Measurements from ENCODE around the gene CCR4.

- no peak for TF ChIP-seq CTCF (IDR thresholded peaks at IDR 0.05)
- TF ChIP-seq POLR2AphosphoS2 (conservative IDR thresholded peaks at IDR 0.05; ENCODE audit: low read length): no peak
- no peak for TF ChIP-seq EP300 (IDR thresholded peaks at IDR 0.05)
- TF ChIP-seq BHLHE40 (IDR thresholded peaks at IDR 0.05; ENCODE audit: low read depth, low read length): no peak
Measured at GRCh38 chr3:33001889-33002288, 50.4 kb downstream of the CCR4 start.
